ENCODE data around the gene ETF1. TPM values are rescaled to one million over a fixed set of nuclear protein-coding genes. Genes with fewer than 3 reads are reported as not detected.

The ETF1 gene
- total and polyA plus RNA-seq, 9 of the 15 experiments (the other 6 are each of a cell fraction or from before 2014, with no cell fraction given) = 53.7 to 209 (median 164) TPM

- TF ChIP-seq MAFK (IDR thresholded peaks at IDR 0.05; ENCODE audit: low read length) = peak; percentile 45; the same call in 1 of the 2 replicates
- TF ChIP-seq NFE2 (IDR thresholded peaks at IDR 0.05; ENCODE audit: low read depth) = peak; percentile 23; the same call in 1 of the 2 replicates
- no peak for TF ChIP-seq HDAC8 (tag; IDR thresholded peaks at IDR 0.05)
- TF ChIP-seq STAT5B (CRISPR knock-in tag; IDR thresholded peaks at IDR 0.05) = no peak
- TF ChIP-seq C11orf30 (IDR thresholded peaks at IDR 0.05; ENCODE audit: low read depth) = peak; percentile 87
- no peak for TF ChIP-seq RBBP5 (IDR thresholded peaks at IDR 0.05; ENCODE audit: borderline replicate concordance, insufficient read depth, low read length, poor library complexity, severe bottlenecking)
- TF ChIP-seq DLX4 (CRISPR knock-in tag; IDR thresholded peaks at IDR 0.05) = no peak
- peak; percentile 61; the same call in 1 of the 2 replicates for TF ChIP-seq ZNF263 (CRISPR knock-in tag; IDR thresholded peaks at IDR 0.05; ENCODE audit: borderline replicate concordance)
- peak; percentile 98 for TF ChIP-seq RAD21 (CRISPR knock-in tag; conservative IDR thresholded peaks at IDR 0.05 in 1 of 2, IDR thresholded peaks at IDR 0.05 in 1 of 2)
These were observed 39.4 kb downstream of the ETF1 start (continued) for GRCh38 chr5:138503487-138504270.

- ATAC-seq (no peak), DNase-seq (ENCODE audit: extremely low read depth in 1 of 4, low spot score in 3 of 4) (no peak), FAIRE-seq (no peak)
- Histone ChIP-seq H4K20me1 (replicated peaks; ENCODE audit: control insufficient read depth, insufficient read depth, low read length) (no peaks in the 10 kb centered on the region; the same call in 1 of the 2 replicates), H3K9me3 (replicated peaks; ENCODE audit: control insufficient read depth, insufficient read depth, low read depth, low read length) (no peaks in the 10 kb centered on the region), H3K4me3 (no peak overlapping the region), H3K36me3 (ENCODE audit: control insufficient read depth, insufficient read depth, low read length) (peaks cover 17% of the 10 kb centered on the region), H3K4me2 (ENCODE audit: insufficient read depth, low read length) (no peak overlapping the region), H2AFZ (ENCODE audit: low read depth, low read length) (no peak overlapping the region), H3K27ac (ENCODE audit: extremely low read depth, low read depth, low read length) (no peak overlapping the region), H3K79me2 (ENCODE audit: control insufficient read depth, insufficient read depth, low read length) (no peaks in the 10 kb centered on the region), H3K27me3 (ENCODE audit: control insufficient read depth in 2 of 2, insufficient read depth in 2 of 2, low read length in 2 of 2) (no peaks in the 10 kb centered on the region), H3K4me1 (replicated peaks in 1 of 2; ENCODE audit: control insufficient read depth in 2 of 2, insufficient read depth in 2 of 2, low read length in 2 of 2) (peaks cover 0 to 2% of the 10 kb centered on the region in 2 experiments; a peak in 1 of 5 replicates), H3K9me1 (ENCODE audit: control insufficient read depth, insufficient read depth, low read length) (no peaks in the 10 kb centered on the region), H3K9ac (ENCODE audit: insufficient read depth in 1 of 2, low read depth in 2 of 2, low read length in 2 of 2) (no peak overlapping the region; a peak in 1 of 4 replicates)
- intact Hi-C loops (cut with micrococcal nuclease) = no loop called here
- POLR2A ChIA-PET = interaction anchor here (0.9 to 5.2 kb wide), 12 partner anchors 7 to 53 kb away, joined by 3 to 46 read pairs (median 8); partner anchors contain the start of genes EGR1 and ETF1
- CTCF ChIA-PET (ENCODE audit: low intra/inter-chr PET ratio) = interaction anchor here (2.8 to 5.4 kb wide), 2 partner anchors 38 to 52 kb away, joined by 26 to 57 read pairs; partner anchors contain the start of gene EGR1
- WGBS (ENCODE audit: insufficient coverage, low coverage, missing lambda C conversion rate) = 66% methylated on average over 11 of the region's 11 CpGs
- in situ Hi-C loops (cut with MboI) = loop anchor here (5.0 kb wide), 1 partner anchor 40 kb away; no protein-coding TSS in a partner anchor
- TF ChIP-seq CEBPZ (IDR thresholded peaks at IDR 0.05; ENCODE audit: borderline replicate concordance, low read depth, low read length) (no peak), POLR2G (IDR thresholded peaks at IDR 0.05; ENCODE audit: low read depth, low read length) (0 out of 2 replicates have a peak, but pooled peaks have one; percentile 22)
- BruUV-seq (replicated peaks) = no TSS peak
These were observed 40.5 kb downstream of the ETF1 start for GRCh38 chr5:138502521-138502920.
